Dedifferentiated amniotic fluid mesenchymal stem cell (primary cell): ENCODE results near the gene YWHAE.
"Not testable (repeated sequence)": the region's sequence is repeated elsewhere in the genome, so short reads cannot be mapped to it uniquely, and the experiment has no call there.

ENCODE experiments used
- DNase-seq: peaks from one replicate; pipeline ENCODE4 v3.0.0-alpha.2; 2016; ENCODE audit errors: extremely low spot score

Gene YWHAE

GRCh38 chr17:1329745-1330343 is 70.2 kb downstream of the YWHAE start:
- DNase-seq = no peak

GRCh38 chr17:1328437-1328836 is 71.6 kb downstream of the YWHAE start:
- no peak for DNase-seq

GRCh38 chr17:1325766-1326165 is 74.3 kb downstream of the YWHAE start:
- no peak for DNase-seq

GRCh38 chr17:1324201-1324771 is 75.7 kb downstream of the YWHAE start:
- DNase-seq = no peak

GRCh38 chr17:1323336-1323735 is 76.7 kb downstream of the YWHAE start:
- DNase-seq = no peak

- DNase-seq = no peak
These were observed 77.5 kb downstream of the YWHAE start for GRCh38 chr17:1322480-1322879.

- no peak for DNase-seq
These were observed 78.0 kb downstream of the YWHAE start for GRCh38 chr17:1322014-1322428.

GRCh38 chr17:1315891-1316403 is 84.1 kb downstream of the YWHAE start:
- DNase-seq = no peak

GRCh38 chr17:1315409-1315808 is 84.6 kb downstream of the YWHAE start:
- DNase-seq = no peak

GRCh38 chr17:1313270-1314005 is 86.6 kb downstream of the YWHAE start:
- no peak for DNase-seq

GRCh38 chr17:1312261-1312870 is 87.7 kb downstream of the YWHAE start:
- DNase-seq = no peak

GRCh38 chr17:1307829-1308228 is 92.2 kb downstream of the YWHAE start:
- not testable (repeated sequence) for DNase-seq

- no peak for DNase-seq
These were observed 95.0 kb downstream of the YWHAE start for GRCh38 chr17:1304962-1305563.

GRCh38 chr17:1304522-1304921 is 95.5 kb downstream of the YWHAE start:
- no peak for DNase-seq

GRCh38 chr17:1302761-1303160 is 97.3 kb downstream of the YWHAE start:
- no peak for DNase-seq

- DNase-seq = no peak
These were observed 98.5 kb downstream of the YWHAE start for GRCh38 chr17:1301546-1301945.

- no peak for DNase-seq
These were observed 99.6 kb downstream of the YWHAE start for GRCh38 chr17:1300371-1300905.

GRCh38 chr17:1299552-1300370 is 100.3 kb downstream of the YWHAE start:
- no peak for DNase-seq

- DNase-seq = no peak
These were observed 101.4 kb downstream of the YWHAE start for GRCh38 chr17:1298606-1299005.
